HUES64 (cell line): ENCODE results near the gene MAP3K14.

Experiments used
- H3K27ac ChIP-seq: 2 replicates; pipeline ENCODE4 v1.7.0; 2013; ENCODE audit warnings: low read depth, low read length, inconsistent platforms
- H3K27me3 ChIP-seq: 2 replicates; pipeline ENCODE4 v1.6.1; 2013; ENCODE audit warnings: mild to moderate bottlenecking, low read length; ENCODE audit not compliant: insufficient read depth
- H3K36me3 ChIP-seq: 2 replicates; pipeline ENCODE4 v1.6.1; 2013; ENCODE audit warnings: mild to moderate bottlenecking, low read length; ENCODE audit not compliant: insufficient read depth
- H3K4me1 ChIP-seq: 2 replicates; pipeline ENCODE4 v1.6.1; 2013; ENCODE audit warnings: mild to moderate bottlenecking, low read length, moderate library complexity; ENCODE audit not compliant: insufficient read depth
- H3K4me3 ChIP-seq: 2 replicates; pipeline ENCODE4 v1.5.1; 2013; ENCODE audit warnings: mild to moderate bottlenecking, low read length, moderate library complexity
- H3K9ac ChIP-seq: 2 replicates; pipeline ENCODE4 v1.6.1; 2013; ENCODE audit warnings: mild to moderate bottlenecking, low read depth, low read length
- H3K9me3 ChIP-seq: 2 replicates; pipeline ENCODE4 v1.6.1; 2013; ENCODE audit warnings: low read depth, low read length; ENCODE audit not compliant: insufficient read depth
- WGBS: fragments of 150-250, 120-280 bp; methylation state at CpG from one replicate; pipeline ENCODE4 v1.1.7; 2013; ENCODE audit warnings: missing lambda C conversion rate; 5-methylcytosine and 5-hydroxymethylcytosine counted together

MAP3K14 gene

DNA sequence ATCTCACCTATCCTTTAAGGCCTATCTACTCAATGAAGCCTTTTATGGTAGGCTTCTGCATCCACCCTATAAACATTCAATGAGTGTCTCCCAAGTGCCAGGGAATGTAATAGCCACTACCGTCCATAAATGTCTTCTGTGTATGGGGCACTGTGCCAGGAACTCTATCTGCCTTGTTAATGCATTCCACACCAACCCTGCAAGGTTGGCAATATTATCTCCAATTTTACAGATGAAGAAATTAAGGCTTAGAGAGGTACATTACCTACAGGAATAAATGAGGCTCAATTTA is 20.0 kb downstream of the MAP3K14 start:
- Histone ChIP-seq H3K27ac (no peak overlapping the region), H3K27me3 (no peaks in the 10 kb centered on the region), H3K4me3 (no peak overlapping the region), H3K4me1 (0 out of 2 replicates have a peak, but pooled peaks cover 4% of the 10 kb centered on the region), H3K9me3 (no peaks in the 10 kb centered on the region), H3K9ac (no peak overlapping the region), H3K36me3 (no peaks in the 10 kb centered on the region)
- 92% methylated on average over 1 of the region's 1 CpG for WGBS

DNA sequence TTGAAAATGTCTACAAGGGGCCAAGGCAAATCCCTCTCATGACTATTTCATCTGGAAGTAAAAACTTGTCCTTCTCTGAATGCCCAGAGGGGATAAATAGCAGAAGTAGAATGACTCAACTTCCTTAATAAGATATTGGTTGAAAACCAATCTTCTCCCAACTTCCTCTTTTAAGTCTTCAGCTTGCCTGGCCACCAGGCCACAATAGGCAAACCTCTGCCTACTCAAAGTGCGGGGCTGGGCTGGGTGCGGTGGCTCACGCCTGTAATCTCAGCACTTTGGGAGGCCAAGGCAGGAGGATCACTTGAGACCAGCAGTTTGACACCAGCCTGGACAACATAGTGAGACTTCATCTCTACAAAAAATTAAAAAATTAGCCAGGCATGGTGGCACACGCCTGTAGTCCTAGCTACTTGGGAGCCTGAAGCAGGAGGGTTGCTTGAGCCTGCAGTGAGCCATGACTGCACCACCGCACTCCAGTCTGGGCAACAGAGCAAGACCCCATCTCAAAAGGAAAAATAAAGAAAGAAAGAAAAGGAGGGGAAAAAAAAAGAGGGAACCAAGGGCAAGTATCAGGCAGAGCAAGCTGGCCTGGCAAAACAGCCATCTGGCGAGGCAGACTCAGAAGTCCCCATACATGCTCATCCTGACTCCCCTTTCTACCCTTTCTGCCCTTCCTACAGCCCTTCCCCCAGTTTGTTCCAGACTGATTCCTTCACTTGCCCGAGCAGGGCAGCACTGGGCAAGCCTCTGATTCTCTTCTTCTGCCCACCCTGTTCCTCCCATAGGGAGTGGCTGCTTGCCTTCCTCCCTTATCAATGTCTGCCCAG is 20.6 kb downstream of the MAP3K14 start:
- no peak overlapping the region for H3K4me3 ChIP-seq
- H3K27me3 ChIP-seq = no peaks in the 10 kb centered on the region
- no peaks in the 10 kb centered on the region for H3K36me3 ChIP-seq
- no peak overlapping the region for H3K9ac ChIP-seq
- WGBS = 91% methylated on average over 7 of the region's 7 CpGs
- H3K27ac ChIP-seq = no peak overlapping the region
- H3K4me1 ChIP-seq = 0 out of 2 replicates have a peak, but pooled peaks cover 4% of the 10 kb centered on the region
- no peaks in the 10 kb centered on the region for H3K9me3 ChIP-seq

DNA sequence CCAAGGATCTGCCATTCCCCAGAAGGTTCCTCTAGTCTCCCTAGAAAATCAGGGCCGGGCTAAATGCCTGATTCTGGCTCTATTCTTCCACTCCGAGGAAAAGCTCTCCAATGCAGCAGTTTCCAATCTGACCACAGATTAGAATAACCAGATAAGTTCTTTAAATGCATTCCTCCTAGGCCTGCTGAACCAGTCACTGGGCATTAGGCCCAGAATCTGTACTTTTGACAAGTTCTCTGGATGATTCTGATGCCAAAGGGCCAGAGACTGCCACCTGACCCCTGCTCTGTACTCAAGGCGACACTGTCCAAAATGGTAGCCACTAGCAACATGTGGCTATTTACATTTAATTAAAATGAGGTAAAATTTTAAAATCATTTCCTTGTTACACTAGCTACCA is 22.3 kb downstream of the MAP3K14 start:
- H3K4me3 ChIP-seq = no peak overlapping the region
- WGBS = 92% methylated on average over 2 of the region's 3 CpGs
- H3K4me1 ChIP-seq = 0 out of 2 replicates have a peak, but pooled peaks cover 4% of the 10 kb centered on the region
- H3K9ac ChIP-seq = no peak overlapping the region
- H3K27me3 ChIP-seq = no peaks in the 10 kb centered on the region
- H3K36me3 ChIP-seq = no peaks in the 10 kb centered on the region
- H3K9me3 ChIP-seq = no peaks in the 10 kb centered on the region
- no peak overlapping the region for H3K27ac ChIP-seq

DNA sequence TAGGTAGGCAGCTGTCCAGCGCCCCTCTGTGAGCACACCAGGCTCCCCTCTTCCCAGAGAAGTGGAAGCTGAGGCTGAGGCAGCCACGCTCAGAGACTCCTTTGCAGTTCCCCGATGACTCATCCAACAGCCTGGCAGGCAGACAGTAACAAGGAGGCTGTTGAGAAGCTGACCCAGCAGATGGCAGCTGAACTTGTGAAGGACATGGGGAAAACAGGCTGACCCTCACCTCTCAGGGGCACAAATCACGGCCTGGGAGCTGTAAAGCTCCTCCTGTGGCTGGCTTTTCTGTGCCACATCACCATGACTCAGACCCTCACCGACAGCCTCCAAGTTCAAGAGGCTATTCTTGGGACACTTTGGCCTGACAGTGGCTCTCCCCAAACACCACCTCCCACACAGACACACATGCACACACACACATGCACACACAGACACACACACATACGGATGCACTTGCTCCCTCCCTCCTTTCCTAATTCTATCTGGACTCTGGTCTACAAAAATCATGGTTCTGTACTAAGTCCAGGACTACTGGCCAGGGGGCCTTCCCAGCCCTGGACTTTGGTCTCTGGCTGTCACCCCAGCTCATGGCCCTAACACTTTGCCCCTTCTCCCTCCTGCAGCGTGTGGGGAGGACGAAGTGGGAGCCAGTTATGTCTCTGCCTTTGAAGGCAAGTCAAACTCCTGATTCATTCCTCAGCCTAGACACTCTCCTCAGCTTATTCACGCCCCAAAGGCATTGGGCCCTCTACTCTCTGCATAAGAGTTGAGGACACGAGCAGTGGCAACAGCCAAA is 23.2 kb downstream of the MAP3K14 start:
- WGBS = 82% methylated on average over 10 of the region's 10 CpGs
- Histone ChIP-seq H3K27me3 (no peaks in the 10 kb centered on the region), H3K27ac (no peak overlapping the region), H3K4me3 (no peak overlapping the region), H3K9me3 (no peaks in the 10 kb centered on the region), H3K4me1 (0 out of 2 replicates have a peak, but pooled peaks cover 4% of the 10 kb centered on the region), H3K36me3 (peaks cover 3% of the 10 kb centered on the region; the same call in 1 of the 2 replicates), H3K9ac (no peak overlapping the region)

DNA sequence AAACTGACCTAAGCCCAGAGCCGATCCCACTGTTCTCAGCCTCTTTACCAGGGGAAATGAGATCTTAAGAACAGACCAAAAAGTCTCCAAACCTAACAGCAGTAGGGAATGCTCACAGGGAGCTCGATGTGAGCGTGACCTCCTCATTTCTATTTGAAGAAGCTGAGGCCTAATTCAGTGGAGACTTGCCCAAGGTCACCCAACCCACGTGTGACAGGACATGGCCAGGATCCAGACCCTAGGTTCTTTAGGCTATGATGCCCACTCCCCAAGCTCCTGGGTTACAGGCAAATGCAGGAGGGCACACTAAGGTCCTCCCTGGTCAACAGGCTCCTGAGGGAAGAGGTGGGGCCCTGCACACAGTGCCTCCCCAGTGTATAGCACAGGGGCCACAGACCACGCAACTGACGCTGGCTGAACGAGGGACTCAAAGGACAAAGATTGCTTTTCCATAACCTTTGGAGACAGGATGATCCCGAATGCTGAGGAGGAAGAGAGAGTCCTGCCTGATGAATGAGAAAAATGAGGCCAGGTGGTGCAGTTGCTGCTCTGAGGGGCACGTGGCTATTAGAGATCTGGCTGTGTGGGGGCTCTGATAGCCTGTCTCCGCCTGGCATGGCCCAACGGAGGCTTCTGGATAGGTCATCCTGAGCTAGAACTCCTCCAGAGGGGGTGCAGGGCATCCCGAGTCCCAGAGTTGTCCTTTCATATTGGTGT is 24.0 kb downstream of the MAP3K14 start:
- WGBS = 89% methylated on average over 12 of the region's 12 CpGs

DNA sequence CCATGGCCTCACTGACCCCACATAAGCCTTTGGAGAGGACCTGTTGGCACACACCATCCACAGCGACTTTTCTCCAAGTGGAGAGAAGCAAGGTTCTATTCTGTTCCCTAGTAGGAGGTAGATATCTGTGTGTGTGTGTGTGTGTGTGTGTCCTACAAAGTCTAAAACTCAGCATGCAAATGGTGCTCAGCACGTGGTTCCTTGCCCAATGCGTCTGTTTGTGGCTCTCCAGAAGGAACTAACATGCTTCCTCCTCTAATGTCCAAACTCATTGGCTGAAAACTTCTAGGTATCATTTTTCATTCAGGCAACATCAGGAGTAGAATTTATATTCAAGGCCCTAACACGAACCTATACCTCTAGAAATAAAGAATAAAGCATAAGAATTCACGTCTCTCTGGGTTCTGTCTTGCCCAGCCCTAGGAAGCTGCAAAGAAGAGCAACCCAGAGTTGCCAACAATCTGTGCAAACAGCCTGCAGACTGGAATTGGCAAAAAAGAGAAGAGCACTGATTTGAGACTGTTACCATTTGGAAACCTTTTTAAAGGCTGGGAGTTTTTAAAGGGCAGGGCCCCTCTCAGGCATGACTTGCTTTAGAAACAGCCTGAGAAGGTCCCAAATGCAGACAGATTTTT is 25.5 kb downstream of the MAP3K14 start:
- H3K27ac ChIP-seq = no peak overlapping the region
- whole genome bisulfite sequencing = 87% methylated on average over 5 of the region's 5 CpGs
- H3K36me3 ChIP-seq = peaks cover 15% of the 10 kb centered on the region; the same call in 1 of the 2 replicates
- H3K4me3 ChIP-seq = no peak overlapping the region
- H3K4me1 ChIP-seq = 0 out of 2 replicates have a peak, but pooled peaks cover 4% of the 10 kb centered on the region
- H3K27me3 ChIP-seq = no peaks in the 10 kb centered on the region
- H3K9ac ChIP-seq = no peak overlapping the region
- no peaks in the 10 kb centered on the region for H3K9me3 ChIP-seq

More for the DNA sequence above, 24.0 kb downstream of the MAP3K14 start:
- no peak overlapping the region for H3K4me3 ChIP-seq
- peaks cover 5% of the 10 kb centered on the region; the same call in 1 of the 2 replicates for H3K36me3 ChIP-seq
- no peak overlapping the region for H3K27ac ChIP-seq
- H3K4me1 ChIP-seq = 0 out of 2 replicates have a peak, but pooled peaks cover 4% of the 10 kb centered on the region
- no peak overlapping the region for H3K9ac ChIP-seq
- no peaks in the 10 kb centered on the region for H3K9me3 ChIP-seq
- H3K27me3 ChIP-seq = no peaks in the 10 kb centered on the region

DNA sequence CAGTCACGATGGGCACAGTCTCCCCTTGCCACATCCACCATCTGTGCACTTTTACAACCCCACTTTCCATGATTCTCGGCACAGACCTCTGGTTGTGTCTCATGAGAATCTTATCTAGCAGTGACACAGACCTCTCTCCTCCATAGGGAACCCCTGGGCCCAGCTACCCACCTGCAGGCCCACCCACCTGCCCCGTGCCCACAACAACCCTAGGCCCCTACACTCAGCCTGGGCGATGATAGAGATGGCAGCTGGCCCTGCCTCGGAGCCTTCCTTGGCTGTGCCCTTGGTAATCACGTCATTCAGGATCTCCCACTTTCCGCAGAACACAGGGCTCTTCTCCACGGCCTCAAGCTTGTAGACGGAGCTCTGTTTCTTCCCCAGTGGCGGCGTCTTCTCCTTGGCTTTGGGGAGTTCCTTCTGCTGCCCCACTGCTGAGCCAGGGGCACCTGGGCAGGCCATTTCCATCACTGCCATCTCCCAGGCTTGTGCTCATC is 26.5 kb downstream of the MAP3K14 start:
- Histone ChIP-seq H3K9ac (no peak overlapping the region), H3K4me3 (no peak overlapping the region), H3K9me3 (no peaks in the 10 kb centered on the region), H3K27ac (no peak overlapping the region), H3K4me1 (0 out of 2 replicates have a peak, but pooled peaks cover 4% of the 10 kb centered on the region), H3K27me3 (no peaks in the 10 kb centered on the region), H3K36me3 (peaks cover 18% of the 10 kb centered on the region; the same call in 1 of the 2 replicates)
- WGBS = 93% methylated on average over 11 of the region's 11 CpGs

DNA sequence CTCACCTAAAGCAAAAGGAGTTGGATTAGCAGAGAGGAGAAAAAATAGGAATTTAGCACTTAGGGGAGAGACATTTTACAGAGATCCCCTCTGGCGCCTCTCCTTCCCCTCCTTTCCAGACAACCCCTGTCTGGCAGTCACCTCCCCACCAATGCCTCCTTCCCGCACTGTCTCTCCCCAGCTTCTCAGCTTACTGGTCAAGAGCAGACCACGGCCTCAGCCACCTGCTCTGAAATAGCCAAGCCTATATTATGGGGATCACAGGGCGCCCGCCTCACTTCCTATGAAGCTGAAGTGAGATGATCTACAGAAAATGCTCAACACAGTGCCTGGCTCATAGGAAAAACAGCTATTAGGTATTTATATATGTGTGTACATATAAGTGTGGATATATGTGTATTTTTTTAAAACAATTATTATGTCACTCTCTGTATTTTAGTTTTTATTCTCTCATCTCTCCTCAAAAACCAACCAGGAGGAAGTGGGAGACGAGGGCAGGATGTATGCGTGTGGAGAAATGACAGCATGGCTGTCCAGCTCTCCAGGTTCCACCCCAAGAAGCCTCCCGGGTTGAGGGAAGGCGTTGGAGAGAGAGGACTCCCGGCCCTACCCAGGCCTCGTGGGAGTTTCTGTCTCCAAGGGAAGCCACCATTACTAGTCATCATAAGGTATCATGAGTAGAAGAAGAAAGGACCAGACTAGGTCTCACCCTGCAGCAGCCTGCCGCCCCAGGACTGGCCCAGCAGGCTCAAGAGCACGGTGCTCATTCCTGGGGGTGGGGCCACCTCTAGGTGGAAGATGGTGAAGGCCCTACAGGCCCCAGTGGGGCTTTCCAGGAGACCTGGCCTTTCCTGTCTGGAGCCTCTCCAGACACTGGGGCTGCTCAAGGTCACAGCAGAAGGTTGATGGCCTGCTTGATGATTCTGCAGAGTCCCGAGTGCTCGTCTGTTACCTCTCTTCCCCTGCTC is 27.2 kb downstream of the MAP3K14 start:
- 92% methylated on average over 15 of the region's 15 CpGs for WGBS
- peaks cover 20% of the 10 kb centered on the region for H3K36me3 ChIP-seq
- H3K4me1 ChIP-seq = 0 out of 2 replicates have a peak, but pooled peaks cover 4% of the 10 kb centered on the region
- H3K4me3 ChIP-seq = no peak overlapping the region
- H3K27me3 ChIP-seq = no peaks in the 10 kb centered on the region
- H3K9ac ChIP-seq = no peak overlapping the region
- no peak overlapping the region for H3K27ac ChIP-seq
- H3K9me3 ChIP-seq = no peaks in the 10 kb centered on the region

DNA sequence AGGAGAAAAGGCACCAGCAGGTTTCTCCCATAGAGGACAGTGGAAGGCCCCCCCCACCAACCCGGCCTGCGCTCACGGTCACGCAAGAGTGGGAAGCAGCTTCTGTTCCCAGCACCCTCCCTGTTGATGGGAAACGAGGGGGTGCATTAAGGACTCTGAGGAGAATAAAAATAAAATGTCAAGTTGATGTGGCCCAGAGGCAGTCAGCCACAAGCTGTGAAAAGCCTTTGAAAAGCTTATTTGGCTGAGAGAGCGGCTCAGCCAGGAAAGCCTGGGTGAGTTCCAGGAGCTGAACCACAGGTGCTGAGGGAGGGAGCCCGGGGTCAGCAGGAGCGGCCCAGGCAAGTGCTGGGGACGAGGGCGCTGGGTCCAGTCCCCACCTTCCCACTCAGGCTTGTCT is 28.0 kb downstream of the MAP3K14 start:
- Histone ChIP-seq H3K4me3 (no peak overlapping the region), H3K9ac (no peak overlapping the region), H3K27me3 (no peaks in the 10 kb centered on the region), H3K36me3 (peaks cover 27% of the 10 kb centered on the region), H3K9me3 (no peaks in the 10 kb centered on the region), H3K4me1 (0 out of 2 replicates have a peak, but pooled peaks cover 3% of the 10 kb centered on the region), H3K27ac (no peak overlapping the region)
- WGBS = 93% methylated on average over 10 of the region's 10 CpGs
